ENCODE results near the gene AKAP3.
A peak's percentile ranks its signal among the peaks of the same experiment; 100 is the strongest.

The AKAP3 gene

DNA sequence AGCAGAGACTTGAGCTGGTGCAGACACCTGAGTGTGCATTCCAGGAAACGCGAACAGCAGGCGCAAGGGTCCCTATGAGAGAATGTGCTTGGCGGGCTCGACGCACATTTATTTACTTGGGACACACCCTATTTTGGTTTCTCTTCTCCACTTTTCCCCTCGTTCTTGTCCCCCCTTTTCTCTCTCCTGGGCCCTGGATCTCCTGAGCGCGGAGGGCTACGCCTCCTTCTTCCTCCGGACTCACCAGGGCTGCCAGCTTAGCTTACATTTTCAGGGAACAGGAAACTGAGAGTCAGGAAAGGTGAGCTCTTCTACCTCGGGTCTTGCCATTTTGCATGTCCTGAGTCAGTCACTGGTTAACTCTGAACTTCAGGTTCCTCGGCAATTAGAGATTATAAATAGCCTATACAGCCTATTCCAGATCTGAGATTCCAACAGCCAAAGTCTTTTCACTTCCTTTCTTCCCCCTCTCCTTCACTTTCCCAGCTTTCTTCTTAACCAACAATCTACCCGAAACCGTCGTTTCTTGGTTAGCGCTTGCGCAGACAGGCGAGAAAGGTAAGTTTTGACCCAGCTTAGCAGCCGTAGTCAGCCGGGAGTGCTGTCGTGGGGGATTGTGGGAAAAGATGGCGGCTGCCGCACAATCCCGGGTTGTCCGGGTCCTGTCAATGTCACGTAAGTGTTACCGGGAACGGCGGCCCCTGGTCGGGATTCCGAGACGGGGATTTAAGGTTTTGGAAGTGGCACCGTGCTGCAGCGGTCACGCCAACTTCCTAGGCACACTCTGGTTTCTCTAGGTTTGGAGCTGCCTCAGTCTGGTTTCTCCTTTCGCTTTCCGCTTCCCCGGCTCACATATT lies at the start of gene AKAP3, which contains the start of gene NDUFA9:
AKAP3 (minus strand) TSS at position 551 of the 857 bp plus-strand sequence. CDS start 10,855 bp downstream, outside the sequence.
NDUFA9 (plus strand) TSS at position 614 of the 857 bp plus-strand sequence; CDS start at position 627, 13 bp downstream.
- H3K9me2 ChIP-seq (replicated peaks; ENCODE audit: low read depth, low read length), result no peaks in the 10 kb centered on the region
- no peaks in the 10 kb centered on the region for H3K36me3 ChIP-seq (ENCODE audit: insufficient read depth, low read length)
- H3K9me3 ChIP-seq (ENCODE audit: insufficient read depth, low read depth, low read length), result no peaks in the 10 kb centered on the region
- TF ChIP-seq, protein P1, sequence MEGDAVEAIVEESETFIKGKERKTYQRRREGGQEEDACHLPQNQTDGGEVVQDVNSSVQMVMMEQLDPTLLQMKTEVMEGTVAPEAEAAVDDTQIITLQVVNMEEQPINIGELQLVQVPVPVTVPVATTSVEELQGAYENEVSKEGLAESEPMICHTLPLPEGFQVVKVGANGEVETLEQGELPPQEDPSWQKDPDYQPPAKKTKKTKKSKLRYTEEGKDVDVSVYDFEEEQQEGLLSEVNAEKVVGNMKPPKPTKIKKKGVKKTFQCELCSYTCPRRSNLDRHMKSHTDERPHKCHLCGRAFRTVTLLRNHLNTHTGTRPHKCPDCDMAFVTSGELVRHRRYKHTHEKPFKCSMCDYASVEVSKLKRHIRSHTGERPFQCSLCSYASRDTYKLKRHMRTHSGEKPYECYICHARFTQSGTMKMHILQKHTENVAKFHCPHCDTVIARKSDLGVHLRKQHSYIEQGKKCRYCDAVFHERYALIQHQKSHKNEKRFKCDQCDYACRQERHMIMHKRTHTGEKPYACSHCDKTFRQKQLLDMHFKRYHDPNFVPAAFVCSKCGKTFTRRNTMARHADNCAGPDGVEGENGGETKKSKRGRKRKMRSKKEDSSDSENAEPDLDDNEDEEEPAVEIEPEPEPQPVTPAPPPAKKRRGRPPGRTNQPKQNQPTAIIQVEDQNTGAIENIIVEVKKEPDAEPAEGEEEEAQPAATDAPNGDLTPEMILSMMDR (conservative IDR thresholded peaks at IDR 0.05; ENCODE audit: low read length), result no peak
- no peak for TF ChIP-seq EZH2phosphoT487 (IDR thresholded peaks at IDR 0.05; ENCODE audit: borderline replicate concordance)
- H3K4me1 ChIP-seq (ENCODE audit: insufficient read depth, low read length, poor library complexity, severe bottlenecking), result peaks cover 45% of the 10 kb centered on the region
- H3K9ac ChIP-seq (ENCODE audit: low read depth, low read length, poor library complexity, severe bottlenecking), result peak within 1 kb of the TSS; percentile 81
- H4K20me1 ChIP-seq (ENCODE audit: insufficient read depth, low read length, poor library complexity, severe bottlenecking), result peaks cover 19% of the 10 kb centered on the region
- peak within 1 kb of the TSS; percentile 92 for H3K4me2 ChIP-seq (ENCODE audit: low read depth, low read length, poor library complexity, severe bottlenecking)
- peak within 1 kb of the TSS; percentile 94 for H2AFZ ChIP-seq (ENCODE audit: low read length)
- peak within 1 kb of the TSS; percentile 93 for H3K4me3 ChIP-seq (ENCODE audit: low read length, poor library complexity, severe bottlenecking)
- peaks cover 46% of the 10 kb centered on the region for H3K79me2 ChIP-seq (ENCODE audit: insufficient read depth, low read length)
- H3F3A ChIP-seq (ENCODE audit: low read depth), result no peaks in the 10 kb centered on the region
- no peaks in the 10 kb centered on the region for H3K27me3 ChIP-seq (ENCODE audit: insufficient read depth, low read length, poor library complexity, severe bottlenecking)

DNA sequence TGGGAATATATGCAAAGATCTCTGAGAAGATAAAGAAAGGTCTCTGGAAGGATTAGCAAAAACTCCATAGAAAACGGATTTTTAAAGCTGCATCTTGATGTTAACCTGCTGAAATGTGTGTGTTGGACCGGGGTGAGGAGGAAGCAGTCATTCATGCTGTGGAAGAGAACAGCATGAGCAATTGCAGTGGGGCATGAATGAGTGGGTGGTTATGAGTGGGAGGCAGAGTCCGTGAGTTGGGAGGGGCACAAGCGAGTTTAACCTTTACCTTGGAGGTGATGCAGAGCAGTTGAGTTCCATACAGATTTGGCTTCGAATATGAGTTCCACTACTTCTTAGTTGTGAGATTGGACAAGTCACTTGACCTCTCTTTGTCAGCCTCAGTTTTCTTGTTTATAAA lies 41.9 kb upstream of the AKAP3 start:
- no peaks in the 10 kb centered on the region for H3K4me1 ChIP-seq (ENCODE audit: insufficient read depth, low read length, poor library complexity, severe bottlenecking)
- H3K27me3 ChIP-seq (ENCODE audit: insufficient read depth, low read length, poor library complexity, severe bottlenecking), result no peaks in the 10 kb centered on the region
- no peaks in the 10 kb centered on the region for H4K20me1 ChIP-seq (ENCODE audit: insufficient read depth, low read length, poor library complexity, severe bottlenecking)
- H3K4me2 ChIP-seq (ENCODE audit: low read depth, low read length, poor library complexity, severe bottlenecking), result no peak overlapping the region
- no peaks in the 10 kb centered on the region for H3K9me2 ChIP-seq (replicated peaks; ENCODE audit: low read depth, low read length)
- H3K9me3 ChIP-seq (ENCODE audit: insufficient read depth, low read depth, low read length), result no peaks in the 10 kb centered on the region
- H3K9ac ChIP-seq (ENCODE audit: low read depth, low read length, poor library complexity, severe bottlenecking), result no peak overlapping the region
- no peak overlapping the region for H3K4me3 ChIP-seq (ENCODE audit: low read length, poor library complexity, severe bottlenecking)
- no peak for TF ChIP-seq EZH2phosphoT487 (IDR thresholded peaks at IDR 0.05; ENCODE audit: borderline replicate concordance)
- TF ChIP-seq, protein P1 (conservative IDR thresholded peaks at IDR 0.05; ENCODE audit: low read length), result no peak
- H3F3A ChIP-seq (ENCODE audit: low read depth), result no peaks in the 10 kb centered on the region
- no peak overlapping the region for H2AFZ ChIP-seq (ENCODE audit: low read length)
- H3K79me2 ChIP-seq (ENCODE audit: insufficient read depth, low read length), result no peaks in the 10 kb centered on the region
- H3K36me3 ChIP-seq (ENCODE audit: insufficient read depth, low read length), result peaks cover 34% of the 10 kb centered on the region; the same call in 1 of the 2 replicates

DNA sequence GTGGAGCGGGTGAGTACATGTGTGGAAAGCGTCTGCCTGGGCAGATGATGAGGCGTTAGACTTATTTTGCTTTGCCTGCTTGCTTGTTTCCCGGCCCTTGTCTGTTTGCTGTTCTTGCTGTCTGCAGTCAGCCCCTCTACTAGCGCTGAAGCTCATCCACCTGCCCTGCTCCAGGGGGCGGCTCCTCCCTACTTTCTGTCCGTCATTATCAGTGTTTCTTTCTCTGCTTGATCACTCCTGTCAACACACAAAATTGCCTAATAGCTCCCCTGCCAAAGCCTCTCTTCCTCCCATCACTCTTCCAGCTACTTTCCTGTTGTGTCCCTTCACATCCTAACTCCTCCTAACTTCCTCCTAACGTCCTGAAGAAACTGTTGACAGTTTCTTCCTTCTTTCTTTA lies 36.5 kb upstream of the AKAP3 start:
- no peaks in the 10 kb centered on the region for H3K79me2 ChIP-seq (ENCODE audit: insufficient read depth, low read length)
- no peak overlapping the region for H2AFZ ChIP-seq (ENCODE audit: low read length)
- H3K27me3 ChIP-seq (ENCODE audit: insufficient read depth, low read length, poor library complexity, severe bottlenecking), result no peaks in the 10 kb centered on the region
- no peak overlapping the region for H3K4me2 ChIP-seq (ENCODE audit: low read depth, low read length, poor library complexity, severe bottlenecking)
- H3K4me1 ChIP-seq (ENCODE audit: insufficient read depth, low read length, poor library complexity, severe bottlenecking), result no peaks in the 10 kb centered on the region
- H3K4me3 ChIP-seq (ENCODE audit: low read length, poor library complexity, severe bottlenecking), result no peak overlapping the region
- peaks cover 71% of the 10 kb centered on the region; the same call in 1 of the 2 replicates for H3K36me3 ChIP-seq (ENCODE audit: insufficient read depth, low read length)
- no peak overlapping the region for H3K9ac ChIP-seq (ENCODE audit: low read depth, low read length, poor library complexity, severe bottlenecking)
- H3F3A ChIP-seq (ENCODE audit: low read depth), result no peaks in the 10 kb centered on the region
- no peaks in the 10 kb centered on the region for H4K20me1 ChIP-seq (ENCODE audit: insufficient read depth, low read length, poor library complexity, severe bottlenecking)
- no peaks in the 10 kb centered on the region for H3K9me2 ChIP-seq (replicated peaks; ENCODE audit: low read depth, low read length)
- TF ChIP-seq, protein P1 (conservative IDR thresholded peaks at IDR 0.05; ENCODE audit: low read length), result no peak
- no peak for TF ChIP-seq EZH2phosphoT487 (IDR thresholded peaks at IDR 0.05; ENCODE audit: borderline replicate concordance)
- H3K9me3 ChIP-seq (ENCODE audit: insufficient read depth, low read depth, low read length), result no peaks in the 10 kb centered on the region

Measured in Loucy (cell line).